ENCODE data around the gene PSMC3IP.

GRCh38 chr17:42578282-42578869 lies 847 bp upstream of the PSMC3IP start:
- TF ChIP-seq EZH2 (IDR thresholded peaks at IDR 0.05; ENCODE audit: low read length) (no peak), CTCF (optimal IDR thresholded peaks at IDR 0.05 in 1 of 3, IDR thresholded peaks at IDR 0.05 in 1 of 3, conservative IDR thresholded peaks at IDR 0.05 in 1 of 3; ENCODE audit: extremely low read depth in 1 of 3, insufficient read depth in 2 of 3, low read length in 3 of 3) (peak; percentile 82 to 83 (median 83))
